Psoas muscle (tissue), 8 donors: ENCODE data around the gene ELOA. TPM values are rescaled to one million over a fixed set of nuclear protein-coding genes. Genes with fewer than 3 reads are reported as not detected.
"Not testable (repeated sequence)": the region's sequence is repeated elsewhere in the genome, so short reads cannot be mapped to it uniquely, and the experiment has no call there.

ENCODE experiments used
- ATAC-seq, 4 donors: fragments of 200-7000 bp; cut with Tn5 transposase; one replicate each; pipeline ENCODE4 v1.9.1; 2020; ENCODE audit warnings: moderate library complexity in 3 of 4, mild to moderate bottlenecking in 2 of 4
- DNase-seq, 2 donors: peaks; one replicate each; pipeline ENCODE4 v3.0.0-alpha.2; 2020
- H3K27ac ChIP-seq: fragments of 200-600 bp; one replicate; pipeline ENCODE4 v1.8.0; 2022
- H3K27me3 ChIP-seq, 3 donors: fragments of 200-600 bp in 1 of 3; one replicate each; pipeline versions ENCODE4 v1.6.1 to v1.8.0; 2013 to 2022; ENCODE audit warnings: low read length in 2 of 3, mild to moderate bottlenecking in 2 of 3, moderate library complexity in 1 of 3; ENCODE audit not compliant: insufficient read depth in 3 of 3
- H3K36me3 ChIP-seq, 2 donors: fragments of 200-600 bp in 1 of 2; one replicate each; pipeline versions ENCODE4 v1.6.1 to v1.8.0; 2013 to 2022; ENCODE audit warnings: low read depth in 1 of 2, mild to moderate bottlenecking in 1 of 2, moderate library complexity in 1 of 2; ENCODE audit not compliant: insufficient read depth in 1 of 2
- H3K4me1 ChIP-seq: fragments of 200-600 bp; one replicate; pipeline ENCODE4 v1.8.0; 2022
- H3K4me3 ChIP-seq: fragments of 200-600 bp; one replicate; pipeline ENCODE4 v1.8.0; 2022; ENCODE audit warnings: mild to moderate bottlenecking
- H3K9me3 ChIP-seq: fragments of 200-600 bp; one replicate; pipeline ENCODE4 v1.8.0; 2022
- CTCF ChIP-seq: fragments of 200-600 bp; IDR thresholded peaks from one replicate; pipeline ENCODE4 v1.8.0; 2022; ENCODE audit warnings: antibody characterized with exemption
- WGBS, 3 donors: extraction: QIAGEN DNeasy Blood & Tissue Kit; methylation state at CpG; one replicate each; pipeline versions ENCODE4 v1.1.6 to v1.1.7; 2013; 5-methylcytosine and 5-hydroxymethylcytosine counted together
- intact Hi-C, 2 donors: fragments of 100-400 bp; cut with DNase I; formaldehyde crosslinking; loops; one replicate each; pipeline versions ENCODE4 v1.11.0 to v1.14.2; 2022
- polyA plus RNA-seq, 3 donors: library from polyadenylated mRNA; stranded (reverse); fragments of 200-250 nt; gene quantifications; one replicate each; pipeline ENCODE4 v1.2.3, GENCODE V29; 2013
- total RNA-seq, 4 donors: library from RNA; stranded (reverse); fragmentation: NEBNext Ultra II Directional in 2 of 4; extraction: Animal tissue kit (Norgen Biotek cat#: 25700) in 2 of 4; gene quantifications; one replicate each; pipeline versions ENCODE4 v1.2.1 to v1.2.4, GENCODE V29; 2021 to 2023
- donor health status: healthy with polysubstance abuse.
- donor health status: DM: no; HTN: no; CAD: no; lungs with moderate emphysema.
- donor health status: Bipolar disorder and iron deficiency.
- donor health status: healthy.
- donor health status: DM: yes; HTN: yes; CAD: no.
- donor health status: DM: no; HTN: no; CAD: no.
- donor health status: DM: no; HTN: no; CAD: no.
- donor health status: DM: yes; HTN: yes; CAD: no.

Gene ELOA
- total and polyA plus RNA-seq, 7 donors: 19.8 to 68.9 (median 50.5) TPM

DNA sequence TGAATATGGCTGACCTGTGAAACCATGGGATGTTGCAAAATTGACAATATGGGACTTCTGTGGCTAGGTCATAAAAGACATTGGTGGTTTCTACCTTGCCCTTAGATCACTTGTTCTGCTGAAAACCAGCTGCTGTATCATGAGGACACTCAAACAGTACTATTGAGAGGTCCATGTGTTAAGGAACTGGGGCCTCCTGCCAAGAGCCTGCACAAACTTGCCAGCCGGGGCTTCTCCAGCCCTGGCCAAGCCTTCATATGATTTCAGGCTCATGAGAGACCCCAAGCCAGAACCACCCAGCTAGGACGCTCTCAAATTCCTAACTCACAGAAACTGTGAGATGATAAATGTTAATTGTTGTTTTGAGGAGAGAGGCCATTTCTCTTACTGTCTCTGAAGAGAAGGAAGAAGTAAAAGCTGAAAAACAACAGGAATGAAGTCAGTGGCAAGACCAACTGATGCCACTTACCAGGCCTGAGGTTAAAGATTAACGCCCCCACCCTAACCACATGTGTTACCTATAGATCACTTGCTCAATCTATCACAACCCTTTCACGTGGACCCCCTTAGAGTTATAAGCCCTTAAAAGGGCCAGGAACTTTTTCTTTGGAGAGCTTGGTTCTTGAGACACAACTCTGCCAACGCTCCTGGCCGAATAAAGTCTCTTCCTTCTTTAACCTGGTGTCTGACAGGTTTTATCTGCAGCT is 31.1 kb downstream of the ELOA start:
- intact Hi-C loops: loop anchor here in 1 of 2 donors (5.0 kb wide), 1 partner anchor 93 kb away; the partner anchor contains the start of gene FUCA1
- H3K36me3 ChIP-seq: peaks cover 0 to 19% of the 10 kb centered on the region in 2 donors
- no peaks in the 10 kb centered on the region for H3K9me3 ChIP-seq
- no peak for ATAC-seq
- H3K4me3 ChIP-seq: no peak overlapping the region
- no peak for DNase-seq
- H3K4me1 ChIP-seq: peaks cover 24% of the 10 kb centered on the region
- TF ChIP-seq CTCF: no peak
- H3K27me3 ChIP-seq: no peaks in the 10 kb centered on the region
- WGBS, 3 donors: 70 to 80% (median 72%) methylated on average over 6 of the region's 6 CpGs
- H3K27ac ChIP-seq: no peak overlapping the region

- 79 to 87% (median 83%) methylated on average over 2 of the region's 2 CpGs for WGBS, 3 donors
- Histone ChIP-seq H3K27me3 (no peaks in the 10 kb centered on the region), H3K36me3 (peaks cover 5 to 23% of the 10 kb centered on the region in 2 donors), H3K9me3 (no peaks in the 10 kb centered on the region), H3K4me1 (peaks cover 37% of the 10 kb centered on the region), H3K4me3 (no peak overlapping the region), H3K27ac (no peak overlapping the region)
- TF ChIP-seq CTCF: no peak
- intact Hi-C loops: loop anchor here in 1 of 2 donors (5.0 kb wide), 1 partner anchor 141 kb away; no protein-coding TSS in a partner anchor
- no peak for ATAC-seq
- DNase-seq: no peak
Measured at GRCh38 chr1:23776217-23776616, 32.9 kb downstream of the ELOA start.

DNA sequence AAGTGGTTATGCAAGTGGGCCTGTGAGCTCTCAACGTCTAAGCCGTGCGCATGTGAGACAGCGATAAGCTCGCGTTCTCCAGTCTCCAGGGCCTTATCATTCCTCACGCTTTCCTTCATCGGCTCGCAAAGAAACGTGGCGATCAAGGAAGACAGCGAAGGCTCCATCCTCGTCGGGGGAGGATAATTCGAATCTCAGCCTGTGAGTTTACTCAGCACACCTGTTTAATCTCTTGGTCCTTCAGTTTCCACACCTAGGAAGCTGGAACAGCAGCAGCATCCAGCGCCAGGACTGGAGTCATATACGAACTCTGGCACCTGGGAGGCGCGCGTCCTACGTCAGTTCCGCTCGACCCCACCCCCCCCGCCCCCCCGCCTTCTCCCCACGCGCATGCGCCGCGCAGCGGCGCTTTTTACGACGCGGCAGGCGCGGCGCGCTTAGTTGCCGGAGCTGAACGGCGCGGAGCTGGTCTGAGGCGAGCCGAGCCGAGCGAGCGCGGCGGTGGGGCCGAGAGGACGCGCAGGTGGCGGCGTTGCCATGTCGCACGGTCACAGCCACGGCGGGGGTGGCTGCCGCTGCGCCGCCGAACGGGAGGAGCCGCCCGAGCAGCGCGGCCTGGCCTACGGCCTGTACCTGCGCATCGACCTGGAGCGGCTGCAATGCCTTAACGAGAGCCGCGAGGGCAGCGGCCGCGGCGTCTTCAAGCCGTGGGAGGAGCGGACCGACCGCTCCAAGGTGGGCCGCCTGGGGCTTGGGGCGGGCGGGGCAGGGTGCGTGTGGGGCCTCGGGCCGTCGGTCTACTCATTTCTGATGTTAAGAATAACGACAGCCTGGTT is 34.9 kb downstream of the ELOA start, which contains the start of gene PITHD1:
PITHD1 (plus strand) TSS at position 440 of the 836 bp plus-strand sequence; CDS start at position 538, 98 bp downstream.
- H3K27ac ChIP-seq: peak within 1 kb of the TSS; percentile 92
- ATAC-seq (peak; percentile 88 to 93 (median 92)), DNase-seq (peak; percentile 81 to 91)
- WGBS, 3 donors: 0 to 1% (median 0%) methylated on average over 76 to 89 of the region's 91 CpGs
- H3K4me1 ChIP-seq: peaks cover 33% of the 10 kb centered on the region
- H3K4me3 ChIP-seq: peak within 1 kb of the TSS; percentile 78
- no peaks in the 10 kb centered on the region for H3K27me3 ChIP-seq
- no peak for TF ChIP-seq CTCF
- no peaks in the 10 kb centered on the region for H3K9me3 ChIP-seq
- intact Hi-C loops: loop anchor here in 1 of 2 donors (5.0 kb wide), 1 partner anchor 139 kb away; no protein-coding TSS in a partner anchor
- peaks cover 5 to 34% of the 10 kb centered on the region in 2 donors for H3K36me3 ChIP-seq

- Histone ChIP-seq H3K27me3 (no peaks in the 10 kb centered on the region), H3K4me1 (peaks cover 33% of the 10 kb centered on the region), H3K9me3 (no peaks in the 10 kb centered on the region), H3K4me3 (peak overlapping the region; percentile 78), H3K36me3 (peaks cover 8 to 50% of the 10 kb centered on the region in 2 donors), H3K27ac (peak overlapping the region; percentile 92)
- 78 to 79% (median 78%) methylated on average over 3 of the region's 3 CpGs for WGBS, 3 donors
- no peak for DNase-seq
- no peak for ATAC-seq
- TF ChIP-seq CTCF: no peak
- intact Hi-C loops: loop anchor here in 1 of 2 donors (5.0 kb wide), 1 partner anchor 137 kb away; no protein-coding TSS in a partner anchor
Measured at GRCh38 chr1:23779826-23780371, 36.6 kb downstream of the ELOA start.

- ATAC-seq, H3K9me3 ChIP-seq, H3K4me3 ChIP-seq, H3K27me3 ChIP-seq, DNase-seq, H3K27ac ChIP-seq, intact Hi-C loops: not testable (repeated sequence)
- Histone ChIP-seq H3K36me3 (peaks cover 14 to 83% of the 10 kb centered on the region in 2 donors), H3K4me1 (peaks cover 18% of the 10 kb centered on the region)
- WGBS, 3 donors: 90 to 96% (median 95%) methylated on average over 11 of the region's 11 CpGs
Measured at GRCh38 chr1:23783141-23783540, 39.9 kb downstream of the ELOA start.
